GM19035 (cell line): ENCODE results near the gene NID1.
"Not testable (repeated sequence)": the region's sequence is repeated elsewhere in the genome, so short reads cannot be mapped to it uniquely, and the experiment has no call there.

ENCODE experiments used
- ATAC-seq: cut with Tn5 transposase; IDR thresholded peaks from one replicate; pipeline ENCODE4 v1.9.1; 2021; ENCODE audit not compliant: unreplicated experiment

Gene NID1

GRCh38 chr1:236029428-236029940 is 35.4 kb downstream of the NID1 start:
- ATAC-seq = no peak

- no peak for ATAC-seq
These were observed 37.8 kb downstream of the NID1 start for GRCh38 chr1:236027104-236027503.

DNA sequence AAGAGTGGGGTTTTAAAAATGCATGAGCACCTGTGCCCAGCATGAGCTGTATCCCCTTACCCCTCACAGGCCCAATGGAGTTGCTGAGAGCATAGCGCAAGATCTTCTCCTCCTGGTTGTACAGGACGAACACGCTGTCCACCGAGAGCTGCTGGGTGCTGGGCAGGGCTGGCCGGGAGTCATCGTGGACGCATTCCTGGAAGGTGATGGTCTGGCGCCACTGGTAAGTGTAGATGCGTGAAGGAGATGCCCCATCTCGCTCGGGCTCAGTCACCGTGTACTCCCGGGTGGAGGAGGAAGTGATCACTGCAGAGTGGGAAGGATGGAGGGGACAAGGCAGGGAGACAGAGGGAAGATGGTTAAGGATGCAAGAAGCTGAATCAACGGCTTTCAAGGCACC is 39.1 kb downstream of the NID1 start:
- no peak for ATAC-seq

DNA sequence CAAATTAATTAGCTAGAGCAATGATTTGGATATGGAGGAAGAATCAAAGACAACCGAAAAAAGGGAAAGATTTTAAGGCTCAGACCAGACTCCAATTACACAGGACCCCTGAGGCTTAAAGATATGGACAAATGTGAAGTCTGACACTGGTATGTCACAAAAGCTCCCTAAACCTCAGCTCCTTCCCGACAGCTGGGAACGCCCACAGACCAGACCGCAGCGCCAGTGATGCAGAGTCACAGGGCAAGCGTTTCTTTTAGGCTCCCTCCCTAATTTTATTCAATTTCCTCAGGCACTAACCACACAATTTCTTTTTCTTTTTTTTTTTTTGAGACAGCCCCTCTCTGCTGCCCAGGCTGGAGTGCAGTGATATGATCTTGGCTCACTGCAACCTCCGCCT is 40.2 kb downstream of the NID1 start:
- no peak for ATAC-seq

DNA sequence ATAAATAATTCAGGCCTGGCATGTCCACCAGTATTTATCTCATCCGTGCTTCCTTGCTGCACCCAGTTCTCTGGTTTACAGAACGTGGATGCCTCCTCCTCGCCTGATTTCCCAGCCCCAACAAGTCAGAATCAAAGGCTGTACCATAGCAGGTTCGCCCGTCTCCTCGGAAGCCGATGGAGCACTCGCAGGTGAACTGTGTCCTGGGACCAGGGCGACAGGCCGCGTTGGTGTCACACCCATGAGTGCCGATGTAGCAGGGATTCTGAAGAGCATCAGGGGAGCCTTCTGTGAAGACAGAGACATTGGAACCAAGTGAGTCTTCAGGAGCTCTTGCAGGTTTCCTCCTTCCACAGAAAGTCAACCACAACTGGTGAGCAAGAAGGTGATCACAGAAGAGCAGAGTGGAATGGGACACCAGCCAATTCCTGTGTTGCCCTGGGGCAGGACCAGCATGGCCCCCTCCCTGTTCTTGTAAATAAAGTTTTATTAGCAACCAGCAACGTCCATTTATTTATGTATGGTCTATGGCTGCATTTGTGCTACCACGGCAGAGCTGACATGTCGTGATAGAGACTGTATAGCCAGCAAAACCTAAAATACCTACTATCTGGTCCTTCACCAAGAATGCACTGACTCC is 40.8 kb downstream of the NID1 start:
- no peak for ATAC-seq

- ATAC-seq = no peak
These were observed 43.3 kb downstream of the NID1 start for GRCh38 chr1:236021424-236022135.

- no peak for ATAC-seq
These were observed 44.3 kb downstream of the NID1 start for GRCh38 chr1:236020359-236021219.

- no peak for ATAC-seq
These were observed 45.9 kb downstream of the NID1 start for GRCh38 chr1:236018885-236019453.

- no peak for ATAC-seq
These were observed 48.0 kb downstream of the NID1 start for GRCh38 chr1:236016782-236017400.

- no peak for ATAC-seq
These were observed 48.8 kb downstream of the NID1 start for GRCh38 chr1:236016083-236016482.

- no peak for ATAC-seq
These were observed 49.4 kb downstream of the NID1 start for GRCh38 chr1:236015539-236015938.

- ATAC-seq = no peak
These were observed 51.6 kb downstream of the NID1 start for GRCh38 chr1:236013330-236013729.

DNA sequence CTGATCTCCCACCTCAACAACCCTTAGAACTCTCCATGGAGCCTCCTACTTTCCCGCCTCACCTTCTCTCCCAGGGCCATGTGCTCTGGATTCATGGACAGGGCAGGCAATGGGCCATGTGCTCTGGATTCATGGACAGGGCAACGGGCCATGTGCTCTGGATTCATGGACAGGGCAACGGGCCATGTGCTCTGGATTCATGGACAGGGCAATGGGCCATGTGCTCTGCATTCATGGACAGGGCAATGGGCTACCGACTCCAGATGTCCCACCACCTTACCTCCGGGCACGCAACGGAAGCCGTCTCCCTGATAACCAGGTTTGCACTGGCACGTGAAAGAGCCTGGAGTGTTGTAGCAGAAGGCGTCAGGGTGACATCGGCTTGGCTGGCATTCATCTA is 53.2 kb downstream of the NID1 start:
- no peak for ATAC-seq

DNA sequence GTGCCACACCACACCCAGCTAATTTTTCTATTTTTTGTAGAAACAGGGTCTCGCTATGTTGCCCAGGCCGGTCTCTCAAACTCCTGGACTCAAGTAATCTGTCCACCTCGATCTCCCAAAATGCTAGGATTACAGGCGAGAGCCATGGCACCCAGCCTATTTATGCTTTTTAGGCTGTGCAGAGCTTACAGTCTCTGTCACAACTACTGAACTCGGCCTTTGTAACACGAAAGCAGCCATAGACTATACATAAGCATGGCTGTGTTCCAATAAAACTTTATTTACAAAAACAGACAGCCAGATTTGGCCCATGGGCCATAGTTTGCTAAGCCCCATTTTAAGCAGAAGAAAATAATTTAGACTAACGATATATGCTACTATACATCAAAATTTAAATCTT is 54.4 kb downstream of the NID1 start:
- no peak for ATAC-seq

GRCh38 chr1:236009857-236010256 is 55.0 kb downstream of the NID1 start:
- ATAC-seq = no peak

GRCh38 chr1:236009191-236009590 is 55.7 kb downstream of the NID1 start:
- ATAC-seq = no peak

DNA sequence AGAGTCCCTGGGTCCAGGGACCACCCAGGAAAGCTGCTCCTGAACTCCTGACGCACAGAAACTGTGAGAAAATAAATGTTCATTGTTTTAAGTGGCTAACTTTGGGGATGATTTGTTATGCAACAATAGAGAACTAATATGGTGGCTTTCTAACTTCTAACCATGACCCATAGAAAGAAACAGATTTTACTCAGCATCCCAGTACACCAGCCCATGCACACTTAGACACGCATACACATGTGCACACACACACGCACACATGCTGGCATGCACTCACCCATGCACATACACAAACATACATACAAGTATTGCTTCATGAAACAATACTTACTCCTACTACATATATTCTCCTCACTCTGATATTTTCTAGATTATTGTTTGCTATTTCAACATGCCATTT is 57.1 kb downstream of the NID1 start:
- no peak for ATAC-seq

GRCh38 chr1:236003058-236003457 is 61.8 kb downstream of the NID1 start:
- not testable (repeated sequence) for ATAC-seq

GRCh38 chr1:236002572-236002971 is 62.3 kb downstream of the NID1 start:
- ATAC-seq = no peak

DNA sequence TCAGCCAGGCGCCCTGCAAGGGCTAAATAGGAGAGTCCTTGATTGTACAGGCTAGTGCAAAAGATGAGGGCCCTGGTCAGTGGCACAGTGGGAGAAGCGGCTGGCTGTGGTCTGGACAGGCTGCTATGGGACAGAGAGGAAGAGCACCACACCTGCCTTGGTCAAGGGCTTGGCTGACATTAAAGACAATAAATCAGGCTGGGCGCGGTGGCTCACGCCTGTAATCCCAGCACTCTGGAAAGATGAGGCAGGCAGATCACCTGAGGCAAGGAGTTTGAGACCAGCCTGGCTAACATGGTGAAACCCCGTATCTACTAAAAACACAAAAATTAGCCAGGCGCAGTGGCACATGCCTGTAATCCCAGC is 62.9 kb downstream of the NID1 start:
- ATAC-seq = no peak

DNA sequence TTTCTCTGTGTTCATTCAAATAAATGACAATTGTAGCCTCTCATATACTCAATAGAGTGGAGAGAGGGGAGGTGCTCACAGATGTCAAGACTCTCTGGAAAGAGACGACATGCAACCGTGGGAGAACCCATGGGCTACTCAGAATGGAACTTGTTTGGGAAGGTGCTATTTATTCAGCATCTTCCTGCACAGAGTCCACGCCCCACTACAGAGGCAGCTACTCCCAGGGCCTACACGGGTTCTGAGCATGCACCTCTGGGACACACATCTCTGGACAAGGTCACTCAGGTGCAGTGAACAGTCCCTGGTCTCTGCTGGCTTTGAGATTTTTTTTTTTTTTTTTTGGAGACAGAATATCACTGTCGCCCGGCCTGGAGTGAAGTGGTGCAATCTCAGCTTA is 64.1 kb downstream of the NID1 start:
- ATAC-seq = no peak
